Mesothelial cell of epicardium (in vitro differentiated cells): ENCODE results near the gene SLC6A18. TPM values are rescaled to one million over a fixed set of nuclear protein-coding genes. Genes with fewer than 3 reads are reported as not detected.
A peak's percentile ranks its signal among the peaks of the same experiment; 100 is the strongest.
"Not testable (repeated sequence)": the region's sequence is repeated elsewhere in the genome, so short reads cannot be mapped to it uniquely, and the experiment has no call there.

Source experiments
- DNase-seq, 2 experiments: peaks; one replicate each; pipeline ENCODE4 v3.0.0; 2021; ENCODE audit warnings: low spot score in 2 of 2; ENCODE audit not compliant: unreplicated experiment in 2 of 2
- H3K27ac Mint-ChIP-seq: 2 replicates; pipeline ENCODE4 v1.8.0; 2021; ENCODE audit warnings: mixed read lengths
- H3K27me3 Mint-ChIP-seq: 2 replicates; pipeline ENCODE4 v1.8.0; 2021; ENCODE audit warnings: low read depth, mixed read lengths
- H3K36me3 Mint-ChIP-seq: 2 replicates; pipeline ENCODE4 v1.8.0; 2021; ENCODE audit warnings: mixed read lengths
- H3K4me1 Mint-ChIP-seq: 2 replicates; pipeline ENCODE4 v1.8.0; 2021; ENCODE audit warnings: mixed read lengths
- H3K4me3 Mint-ChIP-seq: 2 replicates; pipeline ENCODE4 v1.8.0; 2021; ENCODE audit warnings: mild to moderate bottlenecking, moderate library complexity, mixed read lengths
- H3K9me3 Mint-ChIP-seq: 2 replicates; pipeline ENCODE4 v1.8.0; 2021; ENCODE audit warnings: mixed read lengths
- total RNA-seq: library from RNA; stranded (reverse); gene quantifications from 3 replicates; pipeline ENCODE4 v1.2.1, GENCODE V29; 2021
- TF ChIP-seq, protein P1 (sequence below): fragments of 200-600 bp; sonication (generic); IDR thresholded peaks from one replicate; pipeline ENCODE4 v1.5.0; 2021; ENCODE audit warnings: antibody characterized with exemption; ENCODE audit not compliant: unreplicated experiment

The SLC6A18 gene
- total RNA-seq, 1 donor from 2014 or later = not detected

DNA sequence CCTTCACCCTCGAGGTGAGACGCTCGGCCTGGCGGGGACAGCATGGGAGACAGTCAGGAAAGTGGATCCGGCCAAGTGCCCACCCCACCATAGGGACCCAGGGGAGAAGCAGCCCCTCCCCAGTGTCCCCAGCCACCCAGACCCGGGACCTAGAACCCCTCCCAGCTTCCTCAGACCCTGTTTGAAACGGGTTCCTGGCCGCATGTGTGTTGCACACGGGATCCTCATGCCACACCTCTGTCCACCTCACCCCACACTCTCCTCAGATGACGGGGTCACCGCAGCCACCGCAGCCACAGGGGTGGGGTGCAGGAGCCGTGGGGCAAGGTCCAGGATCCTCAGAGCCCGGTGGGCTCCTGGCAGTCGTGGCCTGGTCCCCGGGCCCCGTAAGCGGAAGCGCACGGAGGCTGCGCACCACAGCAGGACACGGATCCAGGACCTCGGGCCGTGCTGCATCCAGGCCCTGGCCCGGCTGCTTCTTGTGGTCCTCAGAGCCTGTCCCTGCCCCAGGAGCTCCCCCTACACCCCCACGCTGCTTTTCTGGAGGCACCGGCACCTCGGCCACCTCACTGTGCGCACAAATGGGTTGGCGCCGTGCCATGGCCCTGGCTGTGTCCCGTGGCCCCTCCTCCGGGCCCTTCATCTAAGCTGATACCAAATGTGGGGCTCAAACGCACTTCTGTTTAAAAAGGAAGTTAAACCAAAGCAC is 54.4 kb downstream of the SLC6A18 start:
- Mint-ChIP-seq H3K27ac (no peak overlapping the region), H3K4me1 (no peaks in the 10 kb centered on the region), H3K27me3 (peaks cover 2% of the 10 kb centered on the region), H3K36me3 (no peaks in the 10 kb centered on the region), H3K4me3 (no peak overlapping the region), H3K9me3 (no peaks in the 10 kb centered on the region)
- DNase-seq = peak in 1 of 2 experiments; percentile 12
- TF ChIP-seq, protein P1, sequence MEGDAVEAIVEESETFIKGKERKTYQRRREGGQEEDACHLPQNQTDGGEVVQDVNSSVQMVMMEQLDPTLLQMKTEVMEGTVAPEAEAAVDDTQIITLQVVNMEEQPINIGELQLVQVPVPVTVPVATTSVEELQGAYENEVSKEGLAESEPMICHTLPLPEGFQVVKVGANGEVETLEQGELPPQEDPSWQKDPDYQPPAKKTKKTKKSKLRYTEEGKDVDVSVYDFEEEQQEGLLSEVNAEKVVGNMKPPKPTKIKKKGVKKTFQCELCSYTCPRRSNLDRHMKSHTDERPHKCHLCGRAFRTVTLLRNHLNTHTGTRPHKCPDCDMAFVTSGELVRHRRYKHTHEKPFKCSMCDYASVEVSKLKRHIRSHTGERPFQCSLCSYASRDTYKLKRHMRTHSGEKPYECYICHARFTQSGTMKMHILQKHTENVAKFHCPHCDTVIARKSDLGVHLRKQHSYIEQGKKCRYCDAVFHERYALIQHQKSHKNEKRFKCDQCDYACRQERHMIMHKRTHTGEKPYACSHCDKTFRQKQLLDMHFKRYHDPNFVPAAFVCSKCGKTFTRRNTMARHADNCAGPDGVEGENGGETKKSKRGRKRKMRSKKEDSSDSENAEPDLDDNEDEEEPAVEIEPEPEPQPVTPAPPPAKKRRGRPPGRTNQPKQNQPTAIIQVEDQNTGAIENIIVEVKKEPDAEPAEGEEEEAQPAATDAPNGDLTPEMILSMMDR = no peak

DNA sequence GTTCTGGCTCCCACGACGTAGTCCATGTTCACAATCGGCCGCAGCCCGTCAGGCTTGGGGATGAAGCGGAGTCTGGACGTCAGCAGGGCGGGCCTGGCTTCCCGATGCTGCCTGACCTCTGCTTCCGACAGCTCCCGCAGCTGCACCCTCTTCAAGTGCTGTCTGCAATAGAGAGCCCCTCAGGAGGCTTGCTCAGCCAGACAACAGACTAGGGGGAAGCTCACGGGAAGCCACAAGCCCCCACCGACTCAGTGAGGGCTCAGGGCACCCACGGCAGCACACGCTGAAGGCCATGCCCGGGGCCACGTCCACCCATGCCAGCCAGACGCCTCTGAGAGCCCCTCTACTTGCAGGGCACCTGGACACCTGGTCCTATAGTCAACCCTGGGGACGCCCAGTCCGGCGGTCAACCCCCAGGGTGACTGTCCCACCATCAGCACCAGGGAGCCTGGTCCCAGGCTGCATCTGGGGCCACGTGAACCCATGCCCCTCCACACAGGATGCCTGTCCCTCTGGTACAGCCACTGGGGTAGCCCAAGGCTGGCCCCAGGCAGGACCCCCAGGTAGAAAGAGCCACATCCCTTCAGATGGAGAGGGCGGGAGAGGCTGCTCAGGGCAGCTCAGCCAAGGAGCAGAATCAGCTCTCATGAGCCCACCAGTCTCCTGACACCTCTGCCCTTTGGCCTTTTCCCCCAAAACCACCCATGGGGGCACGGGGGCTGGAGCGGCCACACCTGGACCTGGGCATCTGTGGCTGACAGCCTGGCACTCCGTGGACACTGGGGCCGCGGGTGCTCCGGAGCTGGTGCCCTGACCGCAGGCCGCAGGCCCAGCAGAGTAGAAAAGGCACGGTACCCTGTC is 55.2 kb downstream of the SLC6A18 start:
- TF ChIP-seq, protein P1 = no peak

DNA sequence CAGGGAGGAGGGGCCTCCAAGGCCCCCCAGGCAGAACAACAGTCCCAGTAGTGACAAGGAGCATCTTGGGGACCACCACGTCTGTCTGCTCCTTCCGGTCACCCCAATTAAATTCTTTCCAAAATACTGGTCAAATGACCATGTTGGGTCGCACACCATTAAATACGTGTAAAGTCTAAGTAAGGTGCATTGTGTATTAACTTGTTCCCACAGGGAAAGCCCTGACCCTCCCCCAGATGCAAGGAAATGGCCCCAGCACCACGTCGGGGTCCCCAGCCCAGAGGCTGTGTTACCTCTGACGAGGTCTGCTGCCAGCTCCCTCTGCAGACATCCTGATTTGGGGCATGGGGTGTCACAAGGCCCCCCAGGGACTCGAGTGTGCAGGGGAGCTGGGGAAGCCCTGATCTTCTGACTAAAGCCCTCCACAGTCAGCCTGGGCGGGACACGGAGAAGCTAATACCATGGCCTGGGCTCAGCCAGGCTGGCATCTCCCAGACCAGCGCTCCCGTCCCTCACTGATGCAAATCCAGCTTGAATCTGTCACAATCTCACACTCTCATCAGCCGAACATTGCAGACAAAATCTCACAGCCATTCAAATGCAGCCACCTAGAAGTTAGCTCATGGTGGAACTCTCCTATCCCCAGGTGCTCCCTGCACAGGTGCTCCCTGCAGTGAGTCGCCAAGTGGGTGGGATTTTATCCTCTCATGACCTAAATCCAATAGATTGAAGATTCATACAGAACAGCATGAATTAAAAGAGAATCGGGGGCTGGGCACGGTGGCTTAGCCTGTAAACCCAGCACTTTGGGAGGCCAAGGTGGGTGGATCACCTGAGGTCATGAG is 56.1 kb downstream of the SLC6A18 start:
- Mint-ChIP-seq H3K36me3 (no peaks in the 10 kb centered on the region), H3K9me3 (no peaks in the 10 kb centered on the region), H3K4me3 (no peak overlapping the region), H3K27me3 (peaks cover 2% of the 10 kb centered on the region), H3K27ac (no peak overlapping the region), H3K4me1 (no peaks in the 10 kb centered on the region)
- TF ChIP-seq, protein P1 = no peak
- DNase-seq = peak in 1 of 2 experiments; percentile 11

More for the DNA sequence above, 55.2 kb downstream of the SLC6A18 start:
- H3K9me3 Mint-ChIP-seq = no peaks in the 10 kb centered on the region
- peaks cover 2% of the 10 kb centered on the region for H3K27me3 Mint-ChIP-seq
- no peaks in the 10 kb centered on the region for H3K4me1 Mint-ChIP-seq
- H3K4me3 Mint-ChIP-seq = no peak overlapping the region
- peak in 1 of 2 experiments; percentile 14 for DNase-seq
- H3K27ac Mint-ChIP-seq = no peak overlapping the region
- H3K36me3 Mint-ChIP-seq = no peaks in the 10 kb centered on the region

DNA sequence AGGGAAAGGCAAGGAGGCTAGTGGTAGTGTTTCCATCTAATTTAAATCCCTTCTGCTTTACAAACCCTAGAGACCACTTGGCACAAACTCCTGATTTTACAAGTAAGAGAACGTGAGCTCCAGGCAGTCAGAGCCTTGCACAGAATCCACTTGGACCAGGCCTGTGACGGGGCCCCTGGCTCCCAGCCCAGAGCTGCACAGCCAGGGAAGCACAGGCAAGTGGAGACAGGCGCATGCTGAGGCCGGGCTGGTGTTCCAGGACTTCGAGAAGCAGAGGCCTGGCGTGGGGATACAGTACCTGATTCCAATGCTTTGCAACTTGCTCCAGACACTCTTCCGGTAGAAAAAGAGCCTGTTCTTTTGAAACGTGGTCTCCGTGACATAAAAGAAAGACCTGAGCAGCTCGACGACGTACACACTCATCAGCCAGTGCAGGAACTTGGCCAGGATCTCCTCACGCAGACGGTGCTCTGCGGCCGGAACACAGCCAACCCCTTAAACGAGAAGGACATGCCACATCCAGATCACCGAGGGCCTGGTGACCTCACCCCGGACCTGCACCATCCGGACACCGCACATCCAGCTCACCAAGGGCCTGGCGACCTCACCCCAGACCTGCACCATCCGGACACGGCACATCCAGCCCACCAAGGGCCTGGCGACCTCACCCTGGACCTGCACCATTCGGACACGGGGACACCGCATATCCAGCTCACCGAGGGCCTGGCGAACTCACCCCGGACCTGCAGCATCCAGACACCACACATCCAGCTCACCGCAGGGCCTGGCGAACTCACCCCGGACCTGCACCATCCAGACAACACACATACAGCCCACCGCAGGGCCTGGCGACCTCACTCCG is 57.2 kb downstream of the SLC6A18 start:
- Mint-ChIP-seq H3K27ac (no peak overlapping the region), H3K27me3 (no peaks in the 10 kb centered on the region), H3K4me1 (no peaks in the 10 kb centered on the region), H3K4me3 (no peak overlapping the region), H3K36me3 (no peaks in the 10 kb centered on the region), H3K9me3 (no peaks in the 10 kb centered on the region)
- DNase-seq = peak in 1 of 2 experiments; percentile 7
- TF ChIP-seq, protein P1 = no peak

DNA sequence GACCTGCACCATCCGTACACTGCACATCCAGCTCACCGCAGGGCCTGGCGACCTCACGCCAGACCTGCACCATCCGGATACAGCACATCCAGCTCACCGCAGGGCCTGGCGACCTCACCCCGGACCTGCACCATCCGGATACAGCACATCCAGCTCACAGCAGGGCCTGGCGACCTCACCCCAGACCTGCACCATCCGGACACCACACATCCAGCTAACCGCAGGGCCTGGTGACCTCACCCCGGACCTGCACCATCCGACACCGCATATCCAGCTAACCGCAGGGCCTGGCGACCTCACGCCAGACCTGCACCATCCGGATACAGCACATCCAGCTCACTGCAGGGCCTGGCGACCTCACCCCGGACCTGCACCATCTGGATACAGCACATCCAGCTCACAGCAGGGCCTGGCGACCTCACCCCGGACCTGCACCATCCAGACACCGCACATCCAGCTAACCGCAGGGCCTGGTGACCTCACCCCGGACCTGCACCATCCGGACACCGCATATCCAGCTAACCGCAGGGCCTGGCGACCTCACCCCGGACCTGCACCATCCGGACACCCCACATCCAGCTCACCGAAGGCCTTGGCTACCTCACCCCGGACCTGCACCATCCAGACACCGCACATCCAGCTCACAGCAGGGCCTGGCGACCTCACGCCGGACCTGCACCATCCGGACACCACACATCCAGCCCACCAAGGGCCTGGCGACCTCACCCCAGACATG is 58.0 kb downstream of the SLC6A18 start:
- not testable (repeated sequence) for H3K4me3 Mint-ChIP-seq, H3K36me3 Mint-ChIP-seq, H3K27me3 Mint-ChIP-seq, H3K4me1 Mint-ChIP-seq, DNase-seq, H3K9me3 Mint-ChIP-seq, H3K27ac Mint-ChIP-seq

DNA sequence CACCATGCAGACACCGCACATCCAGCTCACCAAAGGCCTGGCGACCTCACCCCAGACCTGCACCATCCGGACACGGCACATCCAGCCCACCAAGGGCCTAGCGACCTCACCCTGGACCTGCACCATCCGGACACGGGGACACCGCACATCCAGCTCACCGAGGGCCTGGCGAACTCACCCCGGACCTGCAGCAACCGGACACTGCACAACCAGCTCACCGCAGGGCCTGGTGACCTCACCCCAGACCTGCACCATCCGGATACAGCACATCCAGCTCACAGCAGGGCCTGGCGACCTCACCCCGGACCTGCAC is 58.5 kb downstream of the SLC6A18 start:
- not testable (repeated sequence) for H3K4me3 Mint-ChIP-seq, H3K27me3 Mint-ChIP-seq, H3K9me3 Mint-ChIP-seq, H3K27ac Mint-ChIP-seq, H3K36me3 Mint-ChIP-seq, H3K4me1 Mint-ChIP-seq, DNase-seq

DNA sequence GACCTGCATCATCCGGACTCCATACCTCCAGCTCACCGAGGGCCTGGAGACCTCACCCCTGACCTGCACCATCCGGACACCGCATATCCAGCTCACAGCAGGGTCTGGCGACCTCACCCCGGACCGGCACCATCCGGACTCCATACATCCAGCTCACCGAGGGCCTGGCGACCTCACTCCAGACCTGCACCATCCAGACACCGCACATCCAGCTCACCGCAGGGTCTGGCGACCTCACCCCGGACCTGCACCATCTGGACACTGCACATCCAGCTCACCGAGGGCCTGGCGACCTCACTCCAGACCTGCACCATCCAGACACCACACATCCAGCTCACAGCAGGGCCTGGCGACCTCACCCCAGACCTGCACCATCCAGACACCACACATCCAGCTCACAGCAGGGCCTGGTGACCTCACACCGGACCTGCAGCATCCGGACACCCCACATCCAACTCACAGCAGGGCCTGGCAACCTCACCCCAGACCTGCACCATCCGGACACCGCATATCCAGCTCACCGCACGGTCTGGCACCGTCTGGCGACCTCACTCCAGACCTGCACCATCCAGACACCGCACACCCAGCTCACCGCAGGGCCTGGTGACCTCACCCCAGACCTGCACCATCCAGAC is 59.3 kb downstream of the SLC6A18 start:
- H3K4me3 Mint-ChIP-seq, H3K4me1 Mint-ChIP-seq, H3K27ac Mint-ChIP-seq, H3K27me3 Mint-ChIP-seq, H3K9me3 Mint-ChIP-seq, H3K36me3 Mint-ChIP-seq: not testable (repeated sequence)
- peak in 1 of 2 experiments; percentile 29 for DNase-seq
